ENCODE measurements around the gene LAPTM5.

DNA sequence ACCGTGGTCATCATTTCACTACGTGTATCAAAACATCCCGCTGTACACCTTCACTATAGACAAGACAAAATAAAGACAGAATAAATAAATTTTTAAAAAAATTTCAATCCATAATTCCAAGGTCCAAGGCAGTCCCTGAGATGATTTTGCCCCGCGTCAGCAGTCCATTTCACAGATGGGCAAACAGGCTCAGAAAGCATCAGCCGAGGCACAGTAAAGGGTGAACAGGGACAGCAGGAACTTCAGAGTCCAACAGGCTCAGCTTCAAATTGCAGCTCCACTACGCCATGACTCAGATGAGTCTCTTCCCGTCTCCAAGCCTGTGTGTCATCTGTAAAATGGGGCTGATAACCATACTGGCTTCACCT, 49.2 kb downstream of the LAPTM5 start:
- TF ChIP-seq, protein P1, sequence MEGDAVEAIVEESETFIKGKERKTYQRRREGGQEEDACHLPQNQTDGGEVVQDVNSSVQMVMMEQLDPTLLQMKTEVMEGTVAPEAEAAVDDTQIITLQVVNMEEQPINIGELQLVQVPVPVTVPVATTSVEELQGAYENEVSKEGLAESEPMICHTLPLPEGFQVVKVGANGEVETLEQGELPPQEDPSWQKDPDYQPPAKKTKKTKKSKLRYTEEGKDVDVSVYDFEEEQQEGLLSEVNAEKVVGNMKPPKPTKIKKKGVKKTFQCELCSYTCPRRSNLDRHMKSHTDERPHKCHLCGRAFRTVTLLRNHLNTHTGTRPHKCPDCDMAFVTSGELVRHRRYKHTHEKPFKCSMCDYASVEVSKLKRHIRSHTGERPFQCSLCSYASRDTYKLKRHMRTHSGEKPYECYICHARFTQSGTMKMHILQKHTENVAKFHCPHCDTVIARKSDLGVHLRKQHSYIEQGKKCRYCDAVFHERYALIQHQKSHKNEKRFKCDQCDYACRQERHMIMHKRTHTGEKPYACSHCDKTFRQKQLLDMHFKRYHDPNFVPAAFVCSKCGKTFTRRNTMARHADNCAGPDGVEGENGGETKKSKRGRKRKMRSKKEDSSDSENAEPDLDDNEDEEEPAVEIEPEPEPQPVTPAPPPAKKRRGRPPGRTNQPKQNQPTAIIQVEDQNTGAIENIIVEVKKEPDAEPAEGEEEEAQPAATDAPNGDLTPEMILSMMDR (IDR thresholded peaks at IDR 0.05): no peak
- no peak for TF ChIP-seq POLR2A (IDR thresholded peaks at IDR 0.05)

All from thyroid gland (tissue), 4 donors.